Right atrium auricular region (tissue), 2 donors: ENCODE measurements around the gene ABCA7. TPM values are rescaled to one million over a fixed set of nuclear protein-coding genes. Genes with fewer than 3 reads are reported as not detected.

Experiments used
- DNase-seq: peaks from one replicate; pipeline ENCODE4 v3.0.0-alpha.2; 2019; ENCODE audit warnings: low spot score
- H3K27ac ChIP-seq, 2 donors: fragments of 200-600 bp; sonication (generic); 1 replicate in 1 of 2; 2 replicates in 1 of 2; pipeline ENCODE4 v1.5.1; 2016 to 2019
- H3K27me3 ChIP-seq, 2 donors: fragments of 200-600 bp; sonication (generic); one replicate each; pipeline versions ENCODE4 v1.5.1 to v1.6.0; 2017 to 2019
- H3K36me3 ChIP-seq: fragments of 200-600 bp; sonication (generic); one replicate; pipeline ENCODE4 v1.5.1; 2016
- H3K4me1 ChIP-seq, 2 donors: fragments of 200-600 bp; sonication (generic); one replicate each; pipeline versions ENCODE4 v1.5.1 to v1.6.0; 2017 to 2019
- H3K4me3 ChIP-seq, 2 donors: fragments of 200-600 bp; sonication (generic); 1 replicate in 1 of 2; 2 replicates in 1 of 2; pipeline ENCODE4 v1.5.1; 2017 to 2019; ENCODE audit warnings: mild to moderate bottlenecking in 1 of 2, moderate library complexity in 1 of 2
- H3K9me3 ChIP-seq, 2 donors: fragments of 200-600 bp; sonication (generic); one replicate each; pipeline ENCODE4 v1.5.1; 2019
- total RNA-seq, 2 donors: library from RNA; depleted of rRNA; stranded (reverse); fragments of >200 nt; gene quantifications; one replicate each; pipeline ENCODE4 v1.1.0, GENCODE V29; 2016
- TF ChIP-seq, protein P1 (sequence below), 2 donors: fragments of 200-600 bp; sonication (generic); IDR thresholded peaks; one replicate each; pipeline ENCODE4 v1.5.1; 2019; ENCODE audit warnings: antibody characterized with exemption in 2 of 2

ABCA7 gene
- total RNA-seq, 2 donors from 2014 or later: 4.8 to 5.9 TPM

DNA sequence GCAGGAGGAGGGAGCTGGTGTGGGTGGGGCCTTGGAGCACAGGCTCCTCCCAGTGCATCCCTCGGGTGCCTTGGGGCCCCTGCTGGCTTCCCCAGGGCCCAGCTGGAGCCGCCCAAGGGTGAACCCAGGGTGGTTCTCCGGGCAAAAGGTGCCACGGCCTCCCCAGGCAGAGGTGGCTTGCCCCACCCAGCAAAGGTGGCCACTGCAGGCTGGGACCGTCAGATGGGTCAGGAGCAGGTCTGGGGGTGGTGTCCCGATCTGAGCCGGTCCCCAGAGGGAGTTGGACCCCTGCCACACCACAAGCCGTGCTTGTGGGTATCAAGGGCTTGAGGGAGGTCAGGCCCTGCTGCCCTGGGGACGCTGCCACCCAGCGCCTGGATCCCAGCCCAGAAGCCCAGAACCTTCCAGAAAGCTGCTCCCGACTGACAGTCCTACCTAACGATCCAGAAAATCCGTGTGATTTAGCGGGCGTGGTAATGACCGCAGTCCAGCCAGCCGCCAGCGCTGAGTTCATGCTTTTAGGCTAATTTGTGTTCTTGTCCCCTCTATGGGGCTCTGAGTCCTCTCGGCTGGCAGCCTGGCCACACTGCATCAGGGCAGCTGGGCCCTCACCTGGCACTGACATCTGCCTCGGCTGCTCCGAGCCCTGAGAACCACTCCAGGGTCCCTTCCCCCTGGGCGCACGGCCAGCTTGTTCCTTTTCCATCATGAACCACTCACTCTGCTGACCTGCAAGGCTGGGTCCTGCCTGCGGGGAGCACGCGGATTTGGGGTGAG lies 44.7 kb upstream of the ABCA7 start:
- Histone ChIP-seq H3K9me3 (no peaks in the 10 kb centered on the region), H3K4me3 (no peak overlapping the region), H3K27me3 (peaks cover 3 to 22% of the 10 kb centered on the region in 2 donors), H3K36me3 (peaks cover 25% of the 10 kb centered on the region), H3K27ac (no peak overlapping the region), H3K4me1 (peaks cover 0 to 13% of the 10 kb centered on the region in 2 donors)
- DNase-seq: no peak
- TF ChIP-seq, protein P1, sequence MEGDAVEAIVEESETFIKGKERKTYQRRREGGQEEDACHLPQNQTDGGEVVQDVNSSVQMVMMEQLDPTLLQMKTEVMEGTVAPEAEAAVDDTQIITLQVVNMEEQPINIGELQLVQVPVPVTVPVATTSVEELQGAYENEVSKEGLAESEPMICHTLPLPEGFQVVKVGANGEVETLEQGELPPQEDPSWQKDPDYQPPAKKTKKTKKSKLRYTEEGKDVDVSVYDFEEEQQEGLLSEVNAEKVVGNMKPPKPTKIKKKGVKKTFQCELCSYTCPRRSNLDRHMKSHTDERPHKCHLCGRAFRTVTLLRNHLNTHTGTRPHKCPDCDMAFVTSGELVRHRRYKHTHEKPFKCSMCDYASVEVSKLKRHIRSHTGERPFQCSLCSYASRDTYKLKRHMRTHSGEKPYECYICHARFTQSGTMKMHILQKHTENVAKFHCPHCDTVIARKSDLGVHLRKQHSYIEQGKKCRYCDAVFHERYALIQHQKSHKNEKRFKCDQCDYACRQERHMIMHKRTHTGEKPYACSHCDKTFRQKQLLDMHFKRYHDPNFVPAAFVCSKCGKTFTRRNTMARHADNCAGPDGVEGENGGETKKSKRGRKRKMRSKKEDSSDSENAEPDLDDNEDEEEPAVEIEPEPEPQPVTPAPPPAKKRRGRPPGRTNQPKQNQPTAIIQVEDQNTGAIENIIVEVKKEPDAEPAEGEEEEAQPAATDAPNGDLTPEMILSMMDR (IDR thresholded peaks at IDR 0.05): no peak

DNA sequence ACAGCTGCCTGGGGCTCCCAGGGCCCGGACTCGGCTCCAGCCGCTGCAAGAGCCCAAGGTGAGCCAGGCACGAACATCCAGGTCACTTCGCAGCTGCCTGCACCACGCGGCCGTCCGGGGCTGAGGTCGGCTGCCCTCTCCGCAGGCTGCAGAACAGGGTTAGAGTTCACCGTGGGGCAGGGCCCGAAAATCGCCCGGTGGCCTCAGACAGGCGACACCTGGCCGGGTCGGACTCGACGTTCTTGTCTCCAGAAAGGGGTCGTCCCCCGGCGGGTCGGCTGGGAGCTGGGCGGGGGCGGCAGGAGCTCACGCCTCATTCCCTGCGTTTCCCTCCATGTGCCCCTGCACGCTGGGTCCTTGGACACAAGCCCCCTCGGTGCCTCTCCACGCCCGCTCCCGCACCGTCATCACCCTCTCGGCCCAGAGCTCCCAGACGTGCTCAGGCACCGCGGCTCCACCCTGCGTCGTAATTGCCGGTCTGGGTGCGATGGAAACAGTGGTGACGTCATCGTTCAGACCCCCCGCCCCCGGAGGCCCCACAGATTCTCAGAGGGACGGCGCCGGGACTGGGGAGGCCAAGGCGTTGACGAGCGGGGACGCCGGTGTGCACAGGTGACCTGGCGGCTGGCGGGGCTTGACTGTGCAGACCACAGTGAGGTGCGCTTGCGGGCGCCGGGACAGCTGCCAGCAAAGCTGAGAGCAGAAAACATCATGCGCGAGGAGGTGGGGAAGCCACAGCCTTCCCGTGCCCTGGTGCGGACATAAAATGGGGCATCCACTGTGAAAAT lies 43.7 kb upstream of the ABCA7 start:
- H3K27me3 ChIP-seq: peaks cover 3 to 29% of the 10 kb centered on the region in 2 donors
- peaks cover 0 to 21% of the 10 kb centered on the region in 2 donors for H3K4me1 ChIP-seq
- peaks cover 16% of the 10 kb centered on the region for H3K36me3 ChIP-seq
- no peak for DNase-seq
- no peak overlapping the region for H3K27ac ChIP-seq
- peak overlapping the region; percentile 5 to 9 for H3K4me3 ChIP-seq
- H3K9me3 ChIP-seq: no peaks in the 10 kb centered on the region
- TF ChIP-seq, protein P1 (IDR thresholded peaks at IDR 0.05): no peak

DNA sequence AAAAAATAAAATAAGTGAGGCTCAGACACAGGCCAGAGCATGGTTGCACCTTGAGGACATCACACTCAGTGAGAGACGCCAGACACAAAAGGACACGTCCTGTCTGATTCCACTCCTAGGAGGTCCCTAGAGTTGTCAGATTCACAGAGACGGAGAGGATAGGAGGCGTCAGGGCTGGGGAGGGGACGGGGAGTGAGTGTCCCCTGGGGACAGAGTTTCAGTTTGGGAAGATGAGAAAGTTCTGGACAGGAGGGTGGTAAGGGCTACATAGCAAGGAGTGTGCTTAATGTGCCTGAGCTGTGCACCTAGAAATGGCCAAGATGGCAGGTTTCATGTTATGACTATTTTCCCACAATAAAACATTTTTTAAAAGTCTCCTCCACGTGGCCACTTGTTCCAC lies 41.8 kb upstream of the ABCA7 start:
- TF ChIP-seq, protein P1 (IDR thresholded peaks at IDR 0.05): no peak
- Histone ChIP-seq H3K4me1 (peaks cover 0 to 28% of the 10 kb centered on the region in 2 donors), H3K27me3 (peaks cover 3 to 29% of the 10 kb centered on the region in 2 donors), H3K27ac (no peak overlapping the region), H3K36me3 (peaks cover 11% of the 10 kb centered on the region), H3K9me3 (no peaks in the 10 kb centered on the region), H3K4me3 (no peak overlapping the region)
- DNase-seq: no peak

DNA sequence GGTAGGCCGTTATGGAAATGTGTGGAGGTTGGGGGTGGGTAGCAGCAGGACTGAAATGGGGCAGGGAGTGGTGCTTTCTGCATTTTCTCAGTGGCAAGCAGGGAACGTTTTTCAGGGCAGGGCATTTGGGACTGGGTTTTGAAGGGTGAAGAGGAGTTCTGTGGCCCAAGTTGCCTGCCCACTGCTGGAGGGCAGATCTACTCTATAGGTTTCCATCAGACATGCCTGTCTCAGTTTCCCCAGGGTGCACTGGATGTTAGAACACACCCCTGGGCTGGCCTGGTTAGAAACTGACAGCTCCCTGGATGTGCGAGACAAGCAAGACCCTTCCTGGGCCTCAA lies 40.6 kb upstream of the ABCA7 start:
- no peak for DNase-seq
- TF ChIP-seq, protein P1 (IDR thresholded peaks at IDR 0.05): no peak
- Histone ChIP-seq H3K4me1 (peaks cover 0 to 28% of the 10 kb centered on the region in 2 donors), H3K27me3 (peaks cover 3 to 29% of the 10 kb centered on the region in 2 donors), H3K4me3 (no peak overlapping the region), H3K9me3 (no peaks in the 10 kb centered on the region), H3K27ac (no peak overlapping the region), H3K36me3 (peaks cover 3% of the 10 kb centered on the region)

DNA sequence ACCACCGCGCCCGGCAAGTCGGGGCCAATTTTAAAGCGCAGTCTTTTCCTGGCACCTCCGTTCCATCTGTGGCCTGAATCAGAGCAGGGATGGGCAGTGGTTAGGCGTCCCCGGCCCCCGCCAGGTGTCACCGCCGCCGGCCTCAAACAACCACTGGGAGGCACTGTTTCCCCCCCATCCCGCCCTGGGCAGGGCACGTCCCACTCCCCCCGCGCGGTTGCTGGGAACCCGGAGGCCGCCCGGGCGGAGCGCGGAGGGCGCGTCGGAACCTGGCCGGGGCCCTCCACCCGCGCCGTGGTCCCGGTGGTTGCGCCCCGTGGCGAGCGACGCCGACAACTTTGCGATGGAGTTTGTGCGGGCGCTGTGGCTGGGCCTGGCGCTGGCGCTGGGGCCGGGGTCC lies 39.8 kb upstream of the ABCA7 start, which contains the start of gene GRIN3B:
Gene GRIN3B (plus strand): TSS at position 325 of the 400 bp plus-strand sequence. CDS start 19 bp downstream, at position 344.
- TF ChIP-seq, protein P1 (IDR thresholded peaks at IDR 0.05): peak in 1 of 2 donors; percentile 58
- H3K36me3 ChIP-seq: no peaks in the 10 kb centered on the region
- no peak within 1 kb of the TSS for H3K27ac ChIP-seq
- no peaks in the 10 kb centered on the region for H3K9me3 ChIP-seq
- H3K4me1 ChIP-seq: peaks cover 0 to 28% of the 10 kb centered on the region in 2 donors
- DNase-seq: no peak
- peaks cover 3 to 29% of the 10 kb centered on the region in 2 donors for H3K27me3 ChIP-seq
- peak within 1 kb of the TSS in 1 of 2 donors; percentile 32 for H3K4me3 ChIP-seq
